Stimulated activated CD4-positive, alpha-beta T cell treated with anti-CD3 and anti-CD28 coated beads, TNF-alpha, amount 100 ng/mL, for 1 hour (primary cell): ENCODE measurements around the gene C5orf63.
"Not testable (repeated sequence)": the region's sequence is repeated elsewhere in the genome, so short reads cannot be mapped to it uniquely, and the experiment has no call there.

Experiments
- DNase-seq, 3 donors: peaks; one replicate each; pipeline ENCODE4 v3.0.0-alpha.2; 2020; ENCODE audit warnings: low read depth in 3 of 3, low spot score in 1 of 3

Gene C5orf63

DNA sequence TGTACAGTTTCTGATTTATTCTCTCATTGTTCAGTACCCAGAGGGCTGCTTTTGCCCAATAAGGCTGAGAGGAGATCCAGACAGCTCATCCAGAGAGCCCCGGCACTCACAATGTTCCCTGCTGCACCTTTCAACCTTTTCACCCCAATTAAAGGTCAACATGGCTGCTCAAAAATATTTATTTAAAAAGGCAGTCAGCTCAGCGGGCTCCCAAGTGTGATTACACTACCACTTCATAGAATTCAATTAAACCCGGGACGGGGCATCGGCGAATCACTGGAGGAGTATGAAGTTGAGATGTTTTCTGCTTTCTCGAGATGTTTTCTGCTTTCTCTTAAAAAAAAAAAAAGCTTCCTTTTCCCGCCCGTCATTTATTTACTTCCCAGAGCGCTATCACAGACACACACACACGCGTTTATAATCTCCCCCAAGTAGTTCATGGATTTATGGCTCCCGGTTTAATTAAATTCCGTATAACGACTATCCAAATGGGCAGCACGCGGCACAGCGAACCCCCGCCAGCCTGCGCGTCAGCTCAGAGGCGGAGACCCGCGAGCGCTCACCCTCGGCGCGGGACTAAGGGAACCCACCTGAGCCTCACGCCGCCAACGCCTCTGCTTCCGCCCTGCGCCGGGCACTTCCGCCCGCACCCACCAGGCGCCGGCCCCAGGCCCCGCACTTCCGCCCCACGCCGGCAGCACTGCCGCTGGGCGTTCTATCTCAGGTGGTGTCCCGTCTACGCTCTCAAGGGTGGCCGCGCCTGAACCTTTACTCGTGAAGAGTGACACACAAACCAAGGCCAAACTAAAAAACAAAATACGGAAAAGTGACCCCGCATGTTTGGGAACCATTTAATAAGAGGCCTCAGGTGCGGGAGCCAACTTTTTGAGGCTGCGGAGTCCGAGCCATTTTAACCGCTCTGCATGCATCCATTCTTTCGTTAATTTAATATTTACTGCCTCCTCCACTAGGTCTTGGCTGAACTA lies at the start of gene C5orf63:
Gene C5orf63 (minus strand): TSS at position 642 of the 986 bp plus-strand sequence. CDS start 14,507 bp downstream, outside the sequence.
- peak; percentile 22 to 55 (median 22) for DNase-seq

DNA sequence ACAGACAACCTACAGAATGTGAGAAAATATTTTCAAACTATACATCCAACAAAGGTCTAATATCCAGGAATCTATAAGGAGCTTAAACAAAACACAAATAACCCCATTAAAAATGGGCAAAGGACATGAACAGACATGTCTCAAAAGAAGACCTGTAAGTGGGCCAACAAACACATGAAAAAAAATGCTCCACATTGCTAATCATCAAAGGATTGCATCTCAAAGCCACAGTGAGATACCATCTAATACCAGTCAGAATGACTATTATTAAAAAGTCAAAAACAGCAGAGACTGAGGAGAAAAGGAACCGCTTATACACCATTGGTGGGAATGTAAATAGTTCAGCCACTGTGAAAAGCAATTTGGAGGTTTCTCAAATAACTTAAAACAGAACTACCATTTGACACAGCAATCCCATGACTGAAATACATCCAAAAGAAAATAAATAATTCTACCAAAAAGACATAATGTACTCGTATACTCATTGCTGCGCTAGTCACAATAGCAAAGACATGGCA lies 39.1 kb upstream of the C5orf63 start:
- no peak for DNase-seq

DNA sequence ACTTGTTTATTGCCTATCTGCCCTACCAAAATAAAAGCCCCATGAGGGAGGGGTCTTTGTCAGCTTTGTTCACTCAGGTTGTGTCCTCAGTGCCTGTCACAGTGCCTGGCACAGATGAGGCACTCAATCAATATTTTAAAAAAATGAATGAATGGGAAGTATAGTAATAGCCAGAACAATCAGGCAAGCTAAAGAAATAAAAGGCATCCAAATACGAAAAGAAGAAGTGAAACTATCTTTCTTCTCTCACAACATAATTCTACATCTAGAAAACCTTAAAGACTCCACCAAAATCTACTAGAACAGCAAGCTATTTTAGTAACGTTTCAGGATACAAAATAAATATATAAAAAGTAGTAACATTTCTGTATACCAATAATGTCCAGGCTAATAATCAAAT lies 37.8 kb upstream of the C5orf63 start:
- DNase-seq, result no peak

DNA sequence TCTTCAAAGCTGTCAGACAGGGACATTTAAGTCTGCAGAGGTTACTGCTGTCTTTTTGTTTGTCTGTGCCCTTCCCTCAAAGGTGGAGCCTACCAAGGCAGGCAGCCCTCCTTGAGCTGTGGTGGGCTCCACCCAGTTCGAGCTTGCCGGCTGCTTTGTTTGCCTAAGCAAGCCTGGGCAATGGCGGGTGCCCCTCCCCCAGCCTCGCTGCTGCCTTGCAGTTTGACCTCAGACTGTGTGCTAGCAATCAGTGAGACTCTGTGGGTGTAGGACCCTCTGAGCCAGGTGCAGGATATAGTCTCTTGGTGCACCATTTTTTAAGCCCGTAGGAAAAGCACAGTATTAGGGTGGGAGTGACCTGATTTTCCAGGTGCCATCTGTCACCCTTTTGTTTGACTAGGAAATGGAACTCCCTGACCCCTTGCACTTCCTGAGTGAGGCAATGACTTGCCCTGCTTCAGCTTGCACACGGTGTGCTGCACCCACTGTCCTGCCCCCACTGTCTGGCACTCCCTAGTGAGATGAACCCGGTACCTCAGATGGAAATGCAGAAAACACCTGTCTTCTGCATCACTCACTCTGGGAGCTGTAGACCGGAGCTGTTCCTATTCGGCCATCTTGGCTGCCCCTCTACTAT lies 35.4 kb upstream of the C5orf63 start:
- not testable (repeated sequence) for DNase-seq

DNA sequence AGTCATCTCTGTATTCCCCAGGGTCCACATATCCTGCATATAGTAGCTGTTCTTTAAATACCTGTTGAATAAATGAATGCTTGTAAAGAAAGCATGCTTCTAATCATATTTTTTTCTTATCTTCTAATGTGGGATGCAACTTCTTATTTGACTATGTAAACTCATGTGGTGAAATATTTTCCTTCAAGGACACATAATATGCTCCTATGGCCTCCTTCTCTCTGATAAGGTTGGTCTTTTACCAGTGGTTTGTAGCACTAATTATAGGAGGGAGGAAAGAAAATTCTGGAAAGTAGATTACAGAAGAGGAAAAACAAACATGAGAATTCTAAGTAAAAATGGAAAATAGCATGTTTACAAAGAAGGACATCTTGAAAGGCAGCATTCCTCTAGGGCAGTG lies 28.6 kb upstream of the C5orf63 start:
- DNase-seq, result no peak

DNA sequence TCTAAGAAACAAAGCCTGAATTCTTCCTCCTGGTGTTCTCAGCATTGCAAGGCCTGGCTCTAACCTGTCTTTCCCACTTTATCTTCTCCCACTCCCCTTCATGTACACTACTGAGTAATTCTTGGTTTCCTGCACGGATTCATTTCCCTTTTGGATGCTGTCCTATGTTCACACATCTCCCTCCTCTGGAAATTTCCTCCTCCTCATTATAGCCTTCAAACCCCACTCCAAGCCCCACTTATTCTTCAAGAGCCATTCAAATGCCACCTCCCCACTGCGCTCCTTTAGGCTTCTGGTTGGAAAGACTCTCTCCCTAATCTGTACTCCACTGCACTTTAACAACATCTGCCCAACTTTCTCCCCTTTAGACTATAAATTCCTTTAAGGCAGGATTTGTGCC lies 28.2 kb upstream of the C5orf63 start:
- no peak for DNase-seq

DNA sequence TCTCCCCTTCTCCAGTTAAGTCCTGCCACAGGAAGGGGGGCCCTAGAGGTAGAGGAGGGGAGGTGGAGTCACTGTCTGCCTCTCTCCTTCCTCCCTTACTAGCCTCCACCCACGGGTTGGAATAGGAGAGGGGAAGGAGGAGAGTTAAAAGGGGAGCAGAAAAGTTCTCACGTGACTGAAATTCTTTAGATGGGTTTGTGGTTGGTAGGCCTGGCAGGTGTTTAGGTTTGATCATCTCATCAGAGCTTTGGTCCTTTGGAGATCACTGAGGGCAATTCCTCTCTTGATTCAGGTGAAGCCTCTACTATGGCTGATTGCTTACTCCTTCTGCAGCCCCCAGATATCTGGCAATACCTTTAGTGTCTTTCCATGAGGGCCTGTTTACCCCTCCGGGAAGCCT lies 24.9 kb upstream of the C5orf63 start:
- DNase-seq, result no peak

DNA sequence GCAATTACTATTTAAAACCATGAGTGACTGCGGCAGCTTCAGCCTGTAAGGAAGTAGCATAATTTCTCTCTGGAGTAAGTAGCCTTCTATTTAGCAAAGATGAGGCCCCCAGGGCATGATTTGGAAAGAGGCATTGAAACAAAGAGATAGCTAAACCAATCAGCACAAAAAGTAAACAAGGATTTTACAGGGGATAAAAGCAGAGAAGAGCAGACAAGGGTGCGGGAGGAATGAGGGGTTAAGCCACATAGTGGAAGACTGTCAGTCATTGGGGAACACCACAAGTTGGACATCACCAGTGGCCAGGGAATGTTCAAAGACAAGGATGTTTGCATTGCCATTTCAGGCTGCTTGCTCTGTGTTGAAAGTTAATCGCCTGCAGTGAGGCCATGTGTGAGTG lies 24.0 kb upstream of the C5orf63 start:
- DNase-seq, result no peak

DNA sequence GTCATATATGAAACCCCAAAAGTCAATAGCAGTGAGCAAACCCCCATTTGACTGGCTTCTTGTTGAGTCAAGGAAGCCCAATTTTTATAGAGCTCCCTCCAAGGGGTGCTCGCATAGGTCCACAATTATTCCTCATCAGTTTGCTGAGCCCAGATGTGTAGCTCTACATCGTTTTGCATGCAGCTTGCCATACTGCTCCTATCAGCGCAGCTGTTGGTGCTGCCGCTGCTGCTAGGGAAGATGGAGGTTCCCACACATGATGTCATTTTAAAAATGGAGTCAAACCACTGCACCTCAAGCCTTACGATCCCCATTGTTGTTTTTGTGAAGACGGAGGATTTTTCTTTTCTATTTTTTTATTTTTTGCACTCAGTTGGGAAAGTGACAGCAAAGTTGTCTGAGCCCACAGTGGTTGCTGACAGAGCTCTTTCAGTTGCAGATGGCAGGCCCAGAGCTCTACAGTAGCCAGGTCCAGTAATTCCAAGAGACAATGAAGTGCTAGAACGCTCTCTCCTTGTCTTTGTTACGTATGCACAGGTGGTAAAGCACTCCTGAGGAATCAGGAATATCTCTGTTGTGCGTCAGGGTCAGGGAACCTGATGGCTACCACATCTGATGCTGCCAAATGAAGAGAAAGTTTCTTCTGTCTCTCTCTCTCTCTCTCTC lies 23.2 kb upstream of the C5orf63 start:
- DNase-seq, result no peak

DNA sequence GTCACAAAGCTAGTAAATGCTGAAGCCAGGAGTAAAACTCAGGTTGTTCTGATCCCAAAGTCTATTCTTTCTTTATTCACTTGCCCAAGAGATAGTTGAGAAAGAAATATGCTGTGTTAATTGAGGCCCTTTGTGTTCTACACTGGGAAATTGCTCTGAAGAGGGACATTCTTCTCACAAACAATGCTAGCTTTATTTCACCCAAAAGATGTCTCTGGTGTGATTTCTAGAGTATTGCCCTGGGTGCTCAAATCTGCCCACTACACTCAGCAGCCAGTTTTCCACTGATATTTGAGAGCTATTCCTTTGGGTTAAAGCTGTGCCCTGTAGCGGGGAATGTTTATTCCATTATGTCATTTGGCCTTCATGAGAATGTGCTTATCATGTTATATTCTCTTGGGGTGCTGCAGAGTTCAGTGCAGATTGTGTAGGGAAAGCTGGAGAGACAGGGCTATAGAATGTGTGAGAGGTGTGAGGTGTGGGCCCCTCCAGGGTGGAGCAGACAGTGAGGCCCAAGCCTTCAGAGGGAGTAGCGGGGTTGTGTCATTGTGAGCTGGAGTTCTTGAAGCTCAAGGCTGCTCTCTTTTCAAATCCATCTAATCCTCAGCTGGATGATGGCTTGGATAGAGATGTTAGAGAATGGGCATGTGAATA lies 21.0 kb upstream of the C5orf63 start:
- no peak for DNase-seq

DNA sequence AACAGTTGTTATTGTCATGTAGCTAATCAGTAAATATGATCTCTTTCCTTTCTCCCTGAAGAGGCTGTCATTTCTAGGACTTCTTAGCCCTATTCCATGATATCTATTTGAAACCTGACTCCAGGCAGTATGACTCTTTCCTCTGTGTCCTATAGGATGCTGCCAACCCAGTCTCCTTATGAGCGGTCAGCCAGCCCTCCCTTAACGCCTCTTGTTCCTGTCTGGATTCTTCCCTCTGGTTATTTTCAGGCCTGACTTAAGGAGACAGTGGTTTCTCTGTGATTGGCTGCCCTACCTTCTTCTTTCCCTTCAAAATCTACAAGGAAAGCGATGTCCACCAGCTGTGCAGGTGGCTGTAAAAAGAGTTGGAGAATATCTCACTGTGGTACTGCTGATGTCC lies 19.4 kb upstream of the C5orf63 start:
- no peak for DNase-seq

DNA sequence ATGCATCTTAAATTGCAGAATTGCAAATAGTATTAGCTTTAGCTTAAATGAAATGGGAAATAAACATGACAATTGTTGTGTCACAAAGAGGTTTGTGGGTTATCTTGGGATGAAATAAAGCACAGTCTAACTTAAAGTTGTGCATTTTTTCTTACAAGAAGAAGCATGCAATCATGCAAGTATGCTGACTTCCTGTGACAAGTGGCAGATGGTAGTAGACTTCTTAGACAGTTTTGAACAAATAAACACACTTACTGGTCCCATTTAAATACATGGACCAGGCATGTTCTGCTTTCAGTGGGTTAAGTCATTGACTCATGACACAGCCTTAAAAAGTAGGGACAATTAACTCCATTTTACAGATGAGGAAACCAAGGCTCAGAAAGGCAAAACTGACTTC lies 15.9 kb upstream of the C5orf63 start:
- DNase-seq, result no peak

DNA sequence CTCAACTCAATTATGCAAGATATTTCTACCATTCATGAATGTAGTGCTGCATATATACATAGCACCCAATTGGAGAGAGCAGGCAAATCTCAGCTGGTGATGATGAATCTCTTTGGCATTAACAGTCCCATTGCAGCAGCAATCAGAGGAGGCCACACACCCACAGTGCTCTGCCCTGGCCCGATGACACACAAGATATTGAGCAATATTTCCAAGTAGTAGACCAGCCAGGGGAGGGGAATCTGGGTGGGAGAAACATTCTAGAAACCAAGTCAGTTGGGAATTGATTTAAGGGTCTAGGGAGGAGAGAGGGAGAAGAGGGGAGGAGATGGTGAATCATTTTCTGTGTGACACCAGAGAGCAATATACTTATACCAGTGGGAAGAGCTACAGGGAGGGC lies 14.9 kb upstream of the C5orf63 start:
- DNase-seq, result no peak

DNA sequence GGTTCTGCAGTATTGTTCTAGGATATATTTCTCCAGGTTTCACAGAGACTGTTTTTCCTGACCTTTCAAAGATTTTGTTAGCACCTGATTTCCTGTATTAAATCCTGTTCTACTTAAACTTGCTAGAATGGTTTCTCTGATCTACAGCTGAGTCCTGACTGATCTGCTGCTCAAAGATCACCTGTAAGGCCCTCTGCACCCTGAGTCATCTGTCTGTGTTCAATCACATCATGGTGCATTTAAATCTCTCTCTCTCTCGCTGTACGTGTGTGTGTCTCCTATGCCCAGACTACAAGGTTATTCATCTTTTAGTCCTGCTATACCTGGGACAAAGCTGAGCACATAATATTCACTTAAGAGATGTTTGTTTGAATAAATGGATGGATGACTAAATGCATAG lies 13.3 kb upstream of the C5orf63 start:
- DNase-seq, result no peak

DNA sequence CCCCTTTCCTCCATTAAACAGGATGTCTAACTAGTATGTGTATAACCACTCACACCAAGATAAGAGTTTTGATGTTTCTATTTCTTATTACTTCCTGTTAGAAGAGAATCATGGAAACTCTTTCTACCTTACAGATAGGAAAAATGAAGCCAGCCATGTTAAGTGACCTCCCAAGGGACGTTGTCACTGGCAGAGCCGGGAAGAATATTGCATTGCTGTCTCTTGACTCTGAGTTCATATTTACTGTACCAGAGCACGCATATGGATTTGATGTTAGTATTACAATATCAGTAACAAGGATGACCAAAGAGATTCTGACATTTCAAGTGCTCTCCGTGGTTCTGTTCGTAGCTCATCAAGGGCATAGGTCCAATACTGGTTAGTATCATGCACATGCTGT lies 12.5 kb upstream of the C5orf63 start:
- no peak for DNase-seq

DNA sequence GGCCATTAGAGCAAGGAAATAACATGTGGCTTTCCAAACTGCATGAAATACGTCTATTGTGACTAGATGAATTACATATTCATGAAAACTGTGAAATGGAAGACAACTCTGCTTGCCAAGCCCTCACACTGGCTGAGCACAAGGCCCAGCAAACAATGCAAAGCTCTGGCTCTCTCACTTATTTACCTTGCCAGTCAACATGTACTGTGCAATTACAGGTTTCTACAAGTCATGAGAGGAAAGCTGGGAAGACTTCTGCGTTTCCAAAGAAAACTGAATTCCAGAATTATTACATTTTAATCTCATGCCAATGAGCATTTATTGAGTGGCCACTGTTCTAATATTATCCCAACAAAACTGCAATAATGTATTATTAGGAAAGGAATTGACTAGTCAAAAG lies 12.1 kb upstream of the C5orf63 start:
- DNase-seq, result no peak

DNA sequence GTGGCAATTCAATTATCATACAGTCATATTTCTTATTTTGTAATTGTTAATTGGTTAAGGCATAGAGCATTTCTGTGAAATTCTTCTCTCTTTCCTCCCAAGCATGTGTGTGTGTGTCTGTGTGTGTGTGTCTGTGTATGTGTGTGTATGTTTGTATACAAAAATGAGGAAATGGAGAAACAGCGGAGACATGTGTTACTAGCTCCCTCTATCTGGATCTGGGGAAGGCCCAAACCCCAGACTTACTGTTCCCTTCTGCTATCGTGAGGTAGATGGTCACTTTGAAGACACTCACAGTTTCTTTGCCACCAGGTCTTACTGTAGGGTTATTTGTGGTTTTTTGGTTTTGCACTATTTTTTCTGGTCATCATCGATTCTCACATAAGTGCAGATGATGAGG lies 11.4 kb upstream of the C5orf63 start:
- no peak for DNase-seq

DNA sequence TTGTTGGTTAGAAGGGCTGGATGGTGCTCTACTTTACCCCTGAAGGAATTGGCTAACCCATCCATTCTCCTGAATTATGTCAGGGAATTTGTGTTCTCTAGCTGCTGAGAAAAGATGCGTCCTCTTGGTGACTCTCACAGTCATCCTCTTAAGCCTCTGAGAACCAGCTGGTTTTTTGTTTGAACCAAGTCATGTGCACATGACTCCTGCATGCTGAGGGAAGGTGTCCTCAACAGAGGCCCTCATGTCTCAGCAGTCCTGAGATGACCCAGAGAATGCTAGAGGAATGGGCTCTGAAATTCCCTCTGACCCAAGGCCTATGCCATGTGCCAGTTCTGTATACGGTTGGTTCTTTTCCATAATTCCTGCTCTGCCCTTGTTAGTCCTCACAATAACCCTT lies 10.4 kb upstream of the C5orf63 start:
- DNase-seq, result no peak

DNA sequence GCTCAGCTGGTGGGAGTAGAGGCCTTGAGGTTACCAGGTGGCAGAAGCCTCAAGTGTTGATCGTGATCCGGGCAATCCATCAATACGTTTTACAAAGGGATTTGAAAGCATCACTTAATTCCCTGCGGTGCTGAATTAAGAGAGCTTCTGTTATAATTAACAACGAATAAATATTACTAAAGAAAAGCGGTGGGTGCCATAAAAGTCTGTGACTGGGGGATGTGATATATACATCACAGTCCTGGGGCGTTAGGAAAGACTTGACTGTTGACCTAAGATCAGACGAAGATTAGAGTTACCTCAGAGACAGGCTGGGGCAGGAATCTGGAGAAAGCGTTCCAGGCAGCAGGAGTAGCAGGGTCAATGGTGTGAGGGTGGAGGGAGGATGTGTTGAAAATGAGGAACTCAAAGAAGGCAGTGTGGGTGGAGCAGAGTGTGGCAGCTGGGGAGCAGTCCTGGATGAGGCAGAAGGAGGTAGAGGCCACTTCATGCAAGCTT lies 6.7 kb upstream of the C5orf63 start:
- DNase-seq, result no peak

DNA sequence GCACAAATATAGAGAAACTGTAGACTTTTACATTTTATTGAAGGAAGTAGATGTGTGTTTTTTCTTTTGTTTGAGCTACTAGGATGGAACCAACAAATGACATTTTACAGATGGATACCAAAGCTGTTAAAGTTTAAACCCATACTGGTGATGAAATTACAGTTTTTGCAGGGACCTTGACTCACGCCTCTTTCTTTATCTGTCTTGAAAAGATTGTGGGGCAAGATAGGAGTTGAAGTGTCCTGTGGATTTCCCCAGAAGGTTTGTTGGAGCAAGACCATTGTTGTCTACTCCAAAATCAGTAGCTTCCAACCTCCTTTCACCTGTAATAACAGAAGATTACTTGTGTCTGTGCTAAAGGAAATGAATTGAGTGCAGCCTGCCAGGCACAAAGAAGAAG lies 4.1 kb upstream of the C5orf63 start:
- DNase-seq, result no peak
